Kidney (tissue), 14 donors: ENCODE results near the gene BOD1L1. TPM values are rescaled to one million over a fixed set of nuclear protein-coding genes. Genes with fewer than 3 reads are reported as not detected.

ENCODE experiments used
- DNase-seq, 5 donors: peaks; one replicate each; pipeline ENCODE4 v3.0.0-alpha.2; 2013 to 2020
- FAIRE-seq: peaks from 2 replicates; lab custom pipeline; 2012; peaks lifted over from hg19 to GRCh38; lab: Jason Lieb, UNC
- H3K27ac ChIP-seq, 2 donors: one replicate each; pipeline ENCODE4 v1.7.0; 2013; ENCODE audit warnings: low read depth in 2 of 2, low read length in 2 of 2, inconsistent platforms in 1 of 2
- H3K27me3 ChIP-seq: one replicate; pipeline ENCODE4 v1.7.1; 2013; ENCODE audit warnings: low read length, inconsistent platforms; ENCODE audit not compliant: control insufficient read depth, insufficient read depth
- H3K36me3 ChIP-seq, 3 donors: one replicate each; pipeline versions ENCODE4 v1.7.0 to v1.7.1; 2013; ENCODE audit warnings: low read length in 3 of 3, control low read depth in 1 of 3, inconsistent platforms in 1 of 3; ENCODE audit not compliant: insufficient read depth in 3 of 3, control insufficient read depth in 2 of 3
- H3K4me1 ChIP-seq, 3 donors: one replicate each; pipeline versions ENCODE4 v1.7.0 to v1.7.1; 2013; ENCODE audit warnings: low read length in 3 of 3, inconsistent platforms in 1 of 3, low read depth in 1 of 3; ENCODE audit not compliant: control insufficient read depth in 2 of 3, insufficient read depth in 2 of 3
- H3K4me3 ChIP-seq, 3 donors: one replicate each; pipeline versions ENCODE4 v1.7.0 to v1.8.1; 2013; ENCODE audit warnings: low read length in 3 of 3, control low read depth in 1 of 3, inconsistent platforms in 1 of 3
- H3K9ac ChIP-seq, 3 donors: one replicate each; pipeline versions ENCODE4 v1.7.0 to v1.7.1; 2013; ENCODE audit warnings: low read length in 3 of 3, control low read depth in 1 of 3, inconsistent platforms in 1 of 3
- H3K9me3 ChIP-seq, 3 donors: one replicate each; pipeline versions ENCODE4 v1.7.0 to v1.7.1; 2013; ENCODE audit warnings: low read length in 3 of 3, control low read depth in 1 of 3, inconsistent platforms in 1 of 3; ENCODE audit not compliant: control insufficient read depth in 2 of 3, insufficient read depth in 1 of 3
- CTCF ChIP-seq: IDR thresholded peaks from 3 replicates; pipeline ENCODE4 v1.5.1; 2012; ENCODE audit warnings: mild to moderate bottlenecking, moderate library complexity, borderline replicate concordance; ENCODE audit not compliant: insufficient read depth; ENCODE audit errors: extremely low read depth
- intact Hi-C: fragments of 100-400 bp; cut with DNase I; formaldehyde crosslinking; loops from one replicate; pipeline ENCODE4 v1.11.1; 2022
- polyA plus RNA-seq: library from polyadenylated mRNA; stranded (reverse); fragments of 350-450 nt; fragmentation: Illumina TruSeq; extraction: RNeasy Lipid Tissue Mini Kit (QIAGEN cat#74804); gene quantifications from one replicate; pipeline ENCODE4 v1.2.3, GENCODE V29; 2014; ENCODE audit warnings: low read depth, low replicate concordance; ENCODE audit not compliant: insufficient read depth
- total RNA-seq: library from RNA; stranded (reverse); fragmentation: NEBNext Ultra II Directional; extraction: Animal tissue kit (Norgen Biotek cat#: 25700); gene quantifications from one replicate; pipeline ENCODE4 v1.2.1, GENCODE V29; 2021
- donor health status: control.
- donor health status: control.
- donor health status: control.
- donor health status: control.
- donor health status: control.
- donor health status: DM: yes; HTN: yes; CAD: no.
- donor health status: Normal renal cell carcinoma (clear cell type).

The BOD1L1 gene
- total and polyA plus RNA-seq, 2 donors from 2014 or later: 9.0 to 45.6 TPM

- no peak for DNase-seq
- Histone ChIP-seq H3K4me3 (no peak overlapping the region), H3K9me3 (no peaks in the 10 kb centered on the region), H3K27me3 (no peaks in the 10 kb centered on the region), H3K9ac (no peak overlapping the region), H3K36me3 (peaks cover 9 to 27% (median 19%) of the 10 kb centered on the region in 3 donors), H3K4me1 (no peaks in the 10 kb centered on the region), H3K27ac (no peak overlapping the region)
- no peak for TF ChIP-seq CTCF
- FAIRE-seq: no peak
- intact Hi-C loops: no loop called here
These were observed 9.7 kb downstream of the BOD1L1 start for GRCh38 chr4:13617801-13618200.

- Histone ChIP-seq H3K9ac (no peak overlapping the region), H3K27ac (no peak overlapping the region), H3K4me3 (no peak overlapping the region), H3K4me1 (no peaks in the 10 kb centered on the region), H3K9me3 (no peaks in the 10 kb centered on the region), H3K27me3 (no peaks in the 10 kb centered on the region), H3K36me3 (peaks cover 9 to 39% (median 24%) of the 10 kb centered on the region in 3 donors)
- intact Hi-C loops: no loop called here
- DNase-seq (no peak), FAIRE-seq (no peak)
- no peak for TF ChIP-seq CTCF
These were observed 10.9 kb downstream of the BOD1L1 start for GRCh38 chr4:13616597-13616996.

GRCh38 chr4:13615161-13615560 is 12.4 kb downstream of the BOD1L1 start:
- Histone ChIP-seq H3K4me3 (no peak overlapping the region), H3K36me3 (peaks cover 9 to 49% (median 29%) of the 10 kb centered on the region in 3 donors), H3K27ac (no peak overlapping the region), H3K9ac (no peak overlapping the region), H3K27me3 (no peaks in the 10 kb centered on the region), H3K4me1 (no peaks in the 10 kb centered on the region), H3K9me3 (no peaks in the 10 kb centered on the region)
- DNase-seq (no peak), FAIRE-seq (no peak)
- intact Hi-C loops: no loop called here
- TF ChIP-seq CTCF: no peak

GRCh38 chr4:13612569-13612968 is 15.0 kb downstream of the BOD1L1 start:
- FAIRE-seq: no peak
- Histone ChIP-seq H3K9me3 (no peaks in the 10 kb centered on the region), H3K36me3 (peaks cover 3 to 58% (median 30%) of the 10 kb centered on the region in 3 donors), H3K27ac (no peak overlapping the region), H3K4me1 (no peaks in the 10 kb centered on the region), H3K4me3 (no peak overlapping the region), H3K27me3 (no peaks in the 10 kb centered on the region), H3K9ac (no peak overlapping the region)
- DNase-seq: no peak
- no peak for TF ChIP-seq CTCF
- intact Hi-C loops: no loop called here
